Keratinocyte (primary cell): Measurements from ENCODE around the gene EXD3. TPM values are rescaled to one million over a fixed set of nuclear protein-coding genes. Genes with fewer than 3 reads are reported as not detected.

Experiments
- DNase-seq: peaks from one replicate; pipeline ENCODE4 v3.0.0-alpha.2; 2011; ENCODE audit warnings: low read depth, missing footprints, low spot score
- FAIRE-seq: peaks from 2 replicates; lab custom pipeline; 2011; peaks lifted over from hg19 to GRCh38; lab: Jason Lieb, UNC
- H2AFZ ChIP-seq: 2 replicates; pipeline ENCODE4 v1.6.0; 2012; ENCODE audit warnings: low read length, control low read depth, inconsistent platforms; ENCODE audit not compliant: control insufficient read depth
- H3K27ac ChIP-seq: 2 replicates; pipeline ENCODE4 v1.5.1; 2011; ENCODE audit warnings: low read length; ENCODE audit not compliant: control insufficient read depth, insufficient read depth
- H3K27me3 ChIP-seq: 3 replicates; pipeline ENCODE4 v1.6.0; 2011; ENCODE audit warnings: low read length; ENCODE audit not compliant: control insufficient read depth, insufficient read depth; ENCODE audit errors: extremely low read depth
- H3K36me3 ChIP-seq, 2 experiments: 2 replicates in 1 of 2; 3 replicates in 1 of 2; pipeline ENCODE4 v1.5.1; 2011; ENCODE audit warnings: low read length in 2 of 2, mild to moderate bottlenecking in 1 of 2; ENCODE audit not compliant: control insufficient read depth in 2 of 2, insufficient read depth in 2 of 2; ENCODE audit errors: extremely low read depth in 1 of 2
- H3K4me1 ChIP-seq: 3 replicates; pipeline ENCODE4 v1.5.1; 2011; ENCODE audit warnings: low read length; ENCODE audit not compliant: control insufficient read depth, insufficient read depth; ENCODE audit errors: extremely low read depth
- H3K4me2 ChIP-seq: 3 replicates; pipeline ENCODE4 v1.6.0; 2011; ENCODE audit warnings: low read depth, low read length; ENCODE audit not compliant: control insufficient read depth, insufficient read depth; ENCODE audit errors: extremely low read depth
- H3K4me3 ChIP-seq, 3 experiments: fragments of 200-600 bp in 1 of 3; sonication (generic) in 1 of 3; 2 replicates in 2 of 3; 3 replicates in 1 of 3; pipeline ENCODE4 v1.5.1; 2011 to 2016; ENCODE audit warnings: low read length in 3 of 3, mild to moderate bottlenecking in 3 of 3, control low read depth in 2 of 3, inconsistent platforms in 1 of 3, low read depth in 1 of 3, mixed read lengths in 1 of 3, mixed run types in 1 of 3, moderate library complexity in 1 of 3; ENCODE audit not compliant: control insufficient read depth in 2 of 3, insufficient read depth in 2 of 3; ENCODE audit errors: extremely low read depth in 1 of 3
- H3K79me2 ChIP-seq: 2 replicates; pipeline ENCODE4 v1.6.0; 2012; ENCODE audit warnings: low read length; ENCODE audit not compliant: control insufficient read depth, insufficient read depth
- H3K9ac ChIP-seq: 3 replicates; pipeline ENCODE4 v1.6.0; 2011; ENCODE audit warnings: low read length; ENCODE audit not compliant: control insufficient read depth, insufficient read depth; ENCODE audit errors: extremely low read depth
- H3K9me1 ChIP-seq: 3 replicates; pipeline ENCODE4 v1.6.0; 2011; ENCODE audit warnings: low read length; ENCODE audit not compliant: control insufficient read depth, insufficient read depth; ENCODE audit errors: extremely low read depth
- H3K9me3 ChIP-seq: 2 replicates; pipeline ENCODE4 v1.5.1; 2012; ENCODE audit warnings: low read depth, low read length; ENCODE audit not compliant: control insufficient read depth
- H4K20me1 ChIP-seq: 3 replicates; pipeline ENCODE4 v1.6.0; 2011; ENCODE audit warnings: low read length; ENCODE audit not compliant: control insufficient read depth, insufficient read depth; ENCODE audit errors: extremely low read depth
- CTCF ChIP-seq, 3 experiments: IDR thresholded peaks in 1 of 3; conservative IDR thresholded peaks in 1 of 3; optimal IDR thresholded peaks in 1 of 3; 2 replicates in 2 of 3; 3 replicates in 1 of 3; pipeline versions ENCODE3 to v1.5.1; 2011; ENCODE audit warnings: low read length in 3 of 3, mild to moderate bottlenecking in 3 of 3, moderate library complexity in 2 of 3, control low read depth in 1 of 3, inconsistent platforms in 1 of 3; ENCODE audit not compliant: insufficient read depth in 2 of 3; ENCODE audit errors: extremely low read depth in 1 of 3
- EZH2 ChIP-seq: IDR thresholded peaks from one replicate; pipeline ENCODE4 v1.6.1; 2012; ENCODE audit warnings: inconsistent platforms, mild to moderate bottlenecking, low read length, moderate library complexity
- dilution Hi-C: fragments of 300-500 bp; cut with MboI; formaldehyde crosslinking; loops from one replicate; pipeline ENCODE4 v1.7.0; 2020; ENCODE audit warnings: low sequenced_read_pairs; ENCODE audit not compliant: extremely low pct_ligation_motif_present
- polyA plus RNA-seq, 5 experiments: library from polyadenylated mRNA; depleted of rRNA in 3 of 5; stranded (reverse) in 3 of 5; stranded (forward) in 1 of 5; unstranded in 1 of 5; fragments of >200 nt; gene quantifications; 1 replicate in 1 of 5; 2 replicates in 3 of 5; 3 replicates in 1 of 5; pipeline versions ENCODE4 v1.2.1 to v1.2.3, GENCODE V29; 2011 to 2012; ENCODE audit warnings: missing spikeins in 2 of 5, low read depth in 1 of 5, low replicate concordance in 1 of 5

Gene EXD3
- polyA plus RNA-seq, 1 donor (not counting 4 experiments of a cell fraction or from before 2014, with no cell fraction given) = 1.5 TPM

GRCh38 chr9:137461663-137462395 lies 38.9 kb upstream of the EXD3 start:
- no peaks in the 10 kb centered on the region for H3K9me3 ChIP-seq
- H3K36me3 ChIP-seq = peaks cover 0 to 4% of the 10 kb centered on the region in 2 experiments
- H3K79me2 ChIP-seq = peaks cover 7% of the 10 kb centered on the region
- H3K4me1 ChIP-seq = peaks cover 10% of the 10 kb centered on the region
- TF ChIP-seq EZH2 = no peak
- TF ChIP-seq CTCF (optimal IDR thresholded peaks at IDR 0.05 in 1 of 3, IDR thresholded peaks at IDR 0.05 in 1 of 3, conservative IDR thresholded peaks at IDR 0.05 in 1 of 3; ENCODE audit: extremely low read depth in 1 of 3, insufficient read depth in 2 of 3, low read length in 3 of 3) = no peak
- dilution Hi-C loops = no loop called here
- H4K20me1 ChIP-seq = no peaks in the 10 kb centered on the region
- H3K27me3 ChIP-seq = peaks cover 15% of the 10 kb centered on the region
- no peaks in the 10 kb centered on the region for H3K9me1 ChIP-seq
- no peak overlapping the region for H3K9ac ChIP-seq
- FAIRE-seq (no peak), DNase-seq (no peak)
- no peak overlapping the region for H3K4me3 ChIP-seq
- H3K4me2 ChIP-seq = no peak overlapping the region
- H3K27ac ChIP-seq = no peak overlapping the region
- H2AFZ ChIP-seq = no peak overlapping the region

GRCh38 chr9:137461316-137461662 lies 38.3 kb upstream of the EXD3 start:
- Histone ChIP-seq H3K27ac (no peak overlapping the region), H3K79me2 (peaks cover 7% of the 10 kb centered on the region), H3K4me1 (peaks cover 10% of the 10 kb centered on the region), H3K36me3 (peaks cover 0 to 8% of the 10 kb centered on the region in 2 experiments), H3K4me2 (no peak overlapping the region), H3K4me3 (no peak overlapping the region), H3K27me3 (peaks cover 15% of the 10 kb centered on the region), H3K9me3 (no peaks in the 10 kb centered on the region), H3K9ac (no peak overlapping the region), H2AFZ (no peak overlapping the region), H4K20me1 (no peaks in the 10 kb centered on the region), H3K9me1 (no peaks in the 10 kb centered on the region)
- dilution Hi-C loops = no loop called here
- FAIRE-seq = no peak
- TF ChIP-seq CTCF (optimal IDR thresholded peaks at IDR 0.05 in 1 of 3, IDR thresholded peaks at IDR 0.05 in 1 of 3, conservative IDR thresholded peaks at IDR 0.05 in 1 of 3; ENCODE audit: extremely low read depth in 1 of 3, insufficient read depth in 2 of 3, low read length in 3 of 3) (no peak), EZH2 (no peak)
- DNase-seq = no peak
